CD8-positive, alpha-beta memory T cell (primary cell): ENCODE data around the gene FAM200C. TPM values are rescaled to one million over a fixed set of nuclear protein-coding genes. Genes with fewer than 3 reads are reported as not detected.

Source experiments
- CTCF ChIA-PET: fragments of 350-600 bp; sonication (Branson Sonifier 250); formaldehyde crosslinking; loops from one replicate; lab custom pipeline; 2021; ENCODE audit warnings: antibody characterized with exemption; lab: Charles Lee
- POLR2A ChIA-PET: fragments of 350-600 bp; sonication (Branson Sonifier 250); formaldehyde crosslinking; loops from one replicate; lab custom pipeline; 2021; ENCODE audit warnings: antibody characterized with exemption; lab: Charles Lee
- DNase-seq, 5 donors: peaks; one replicate each; pipeline versions ENCODE4 v3.0.0 to v3.0.0-alpha.2; 2020 to 2022; ENCODE audit warnings: mixed read lengths in 1 of 5
- H3K27ac ChIP-seq: one replicate; pipeline ENCODE4 v1.7.0; 2013; ENCODE audit warnings: low read depth, mild to moderate bottlenecking, low read length, moderate library complexity
- H3K27me3 ChIP-seq: 2 replicates; pipeline ENCODE4 v1.7.0; 2013; ENCODE audit warnings: low read length, mild to moderate bottlenecking; ENCODE audit not compliant: insufficient read depth, poor library complexity, severe bottlenecking
- H3K36me3 ChIP-seq: 2 replicates; pipeline ENCODE4 v1.7.0; 2013; ENCODE audit warnings: mild to moderate bottlenecking, low read length, moderate library complexity; ENCODE audit not compliant: insufficient read depth
- H3K4me1 ChIP-seq: 2 replicates; pipeline ENCODE4 v1.7.0; 2013; ENCODE audit warnings: mild to moderate bottlenecking, low read length, moderate library complexity; ENCODE audit not compliant: insufficient read depth
- H3K4me3 ChIP-seq: 2 replicates; pipeline ENCODE4 v1.7.0; 2013; ENCODE audit warnings: mild to moderate bottlenecking, low read length
- H3K9me3 ChIP-seq: 2 replicates; pipeline ENCODE4 v1.7.0; 2013; ENCODE audit warnings: mild to moderate bottlenecking, low read length
- H3K27ac Mint-ChIP-seq, 8 donors: one replicate each; pipeline ENCODE4 v1.8.0; 2020 to 2021; ENCODE audit warnings: mixed read lengths in 8 of 8, mild to moderate bottlenecking in 6 of 8, inconsistent platforms in 3 of 8, moderate library complexity in 3 of 8
- H3K27me3 Mint-ChIP-seq, 2 donors: one replicate each; pipeline ENCODE4 v1.8.0; 2020 to 2021; ENCODE audit warnings: mixed read lengths in 2 of 2, mild to moderate bottlenecking in 1 of 2, moderate library complexity in 1 of 2
- H3K36me3 Mint-ChIP-seq, 3 donors: one replicate each; pipeline ENCODE4 v1.8.0; 2020 to 2021; ENCODE audit warnings: mixed read lengths in 3 of 3, inconsistent platforms in 1 of 3, mild to moderate bottlenecking in 1 of 3
- H3K4me1 Mint-ChIP-seq, 3 donors: one replicate each; pipeline ENCODE4 v1.8.0; 2020 to 2021; ENCODE audit warnings: mixed read lengths in 3 of 3, inconsistent platforms in 1 of 3, mild to moderate bottlenecking in 1 of 3
- H3K4me3 Mint-ChIP-seq, 7 donors: one replicate each; pipeline ENCODE4 v1.8.0; 2020 to 2021; ENCODE audit warnings: mixed read lengths in 7 of 7, mild to moderate bottlenecking in 6 of 7, moderate library complexity in 4 of 7, inconsistent platforms in 2 of 7
- H3K9me3 Mint-ChIP-seq, 5 donors: one replicate each; pipeline ENCODE4 v1.8.0; 2020 to 2022; ENCODE audit warnings: mixed read lengths in 5 of 5, mild to moderate bottlenecking in 3 of 5, moderate library complexity in 2 of 5, inconsistent platforms in 1 of 5
- polyA plus RNA-seq: library from polyadenylated mRNA; unstranded; fragments of 300-500 nt; fragmentation: Illumina TruSeq; gene quantifications from one replicate; pipeline ENCODE4 v1.2.3, GENCODE V29; 2021
- total RNA-seq, 2 experiments: library from RNA; stranded (reverse); gene quantifications; one replicate each; pipeline ENCODE4 v1.2.3, GENCODE V29; 2021

The FAM200C gene
- total RNA-seq (1 to 10 TPM; 1.0 to 1.2 TPM), polyA plus RNA-seq (0.12 TPM)

DNA sequence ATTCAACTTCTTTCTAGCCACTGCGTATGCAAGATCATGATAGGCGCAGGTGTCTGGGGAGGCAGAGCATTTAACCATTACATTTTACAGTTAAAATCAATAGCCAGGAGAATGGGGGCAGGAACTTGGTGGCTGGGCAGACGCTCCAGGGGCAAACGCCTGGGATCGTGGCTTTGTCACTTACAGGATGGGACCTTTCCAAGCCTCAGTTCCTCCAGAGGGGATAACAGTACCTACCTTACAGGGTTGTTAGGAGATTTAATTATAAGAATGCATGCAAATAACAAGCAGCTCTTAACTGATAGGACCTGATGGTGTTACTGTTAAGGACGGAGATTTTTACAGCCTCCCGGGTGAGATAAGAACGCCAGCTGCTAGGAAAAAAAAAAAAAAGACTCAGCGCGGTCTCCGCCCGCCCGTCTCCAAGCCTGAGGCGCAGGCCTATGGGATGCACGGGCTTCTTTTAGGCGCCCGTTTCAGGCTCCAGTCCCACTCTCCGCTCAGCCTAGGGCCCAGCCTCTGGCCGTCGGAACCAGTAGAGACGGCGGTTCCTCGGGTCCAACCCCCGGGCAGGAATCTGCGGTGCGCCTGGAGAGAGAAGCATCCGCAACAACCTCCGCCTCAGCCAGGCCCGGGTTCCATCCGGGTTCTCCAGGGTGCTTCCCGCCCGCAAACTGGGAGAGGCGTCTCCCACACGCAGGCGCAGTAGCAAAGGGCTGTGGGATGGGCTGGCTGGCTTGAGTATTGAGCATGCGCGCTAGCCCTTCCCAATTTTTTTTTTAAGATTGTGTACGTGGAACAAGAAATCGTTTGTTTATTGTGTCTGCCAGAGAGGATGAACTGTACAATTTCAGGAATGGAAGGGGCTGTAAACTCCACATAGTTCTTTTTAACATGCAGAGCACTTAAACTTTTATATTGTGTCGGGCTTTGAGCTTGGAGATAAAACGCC is at the start of gene FAM200C:
FAM200C (minus strand) TSS at position 653 of the 952 bp plus-strand sequence. CDS start 4,564 bp downstream, outside the sequence.
- no peaks in the 10 kb centered on the region for H3K27me3 ChIP-seq
- peaks cover 9 to 41% (median 10%) of the 10 kb centered on the region in 3 donors for H3K36me3 Mint-ChIP-seq
- peak within 1 kb of the TSS; percentile 64 for H3K4me3 ChIP-seq
- H3K9me3 Mint-ChIP-seq = no peaks in the 10 kb centered on the region
- peaks cover 10% of the 10 kb centered on the region for H3K4me1 ChIP-seq
- peaks cover 6% of the 10 kb centered on the region for H3K36me3 ChIP-seq
- no peaks in the 10 kb centered on the region for H3K9me3 ChIP-seq
- no peaks in the 10 kb centered on the region for H3K27me3 Mint-ChIP-seq
- POLR2A ChIA-PET = no interaction called here
- peak within 1 kb of the TSS; percentile 85 to 94 (median 92) for H3K4me3 Mint-ChIP-seq
- DNase-seq = peak; percentile 51 to 71 (median 64)
- peak within 1 kb of the TSS; percentile 58 to 93 (median 78) for H3K27ac Mint-ChIP-seq
- peak within 1 kb of the TSS; percentile 34 for H3K27ac ChIP-seq
- CTCF ChIA-PET = interaction anchor here (1.2 to 1.6 kb wide), 3 partner anchors 9 to 40 kb away, joined by 3 to 4 read pairs (median 3); partner anchors contain the start of gene SLU7
- H3K4me1 Mint-ChIP-seq = peaks cover 11 to 27% (median 22%) of the 10 kb centered on the region in 3 donors

DNA sequence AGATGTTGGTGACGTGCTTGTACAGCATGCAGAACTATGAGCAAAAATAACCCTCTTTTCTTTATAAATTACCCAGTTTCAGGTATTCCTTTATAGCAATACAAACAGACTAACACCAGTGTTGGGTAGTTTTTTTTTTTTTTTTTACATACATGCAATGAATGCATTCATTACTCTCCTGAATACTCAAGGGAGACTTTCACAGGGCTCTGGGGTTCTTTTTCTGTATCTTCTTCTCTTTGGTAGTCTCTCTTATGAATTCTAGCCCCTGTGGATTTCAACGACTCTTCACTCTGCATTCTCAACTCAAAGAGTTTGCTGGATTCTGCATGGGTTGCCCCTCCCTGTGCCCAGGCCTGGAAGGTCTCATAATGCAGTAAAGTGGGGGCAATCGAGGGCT is 49.6 kb upstream of the FAM200C start:
- peaks cover 4 to 17% (median 6%) of the 10 kb centered on the region in 3 donors for H3K4me1 Mint-ChIP-seq
- peaks cover 0 to 3% of the 10 kb centered on the region in 2 donors for H3K27me3 Mint-ChIP-seq
- ChIA-PET POLR2A (interaction anchor here (0.7 kb wide), 1 partner anchor 1261 kb away, joined by 6 read pairs; no protein-coding TSS in a partner anchor), CTCF (interaction anchor here (3.3 kb wide), 1 partner anchor 11 kb away, joined by 19 read pairs; no protein-coding TSS in a partner anchor)
- Histone ChIP-seq H3K27me3 (no peaks in the 10 kb centered on the region), H3K4me1 (no peaks in the 10 kb centered on the region), H3K9me3 (no peaks in the 10 kb centered on the region), H3K36me3 (no peaks in the 10 kb centered on the region), H3K27ac (no peak overlapping the region), H3K4me3 (no peak overlapping the region)
- peak overlapping the region in 3 of 8 donors; percentile 9 to 71 (median 44) for H3K27ac Mint-ChIP-seq
- H3K9me3 Mint-ChIP-seq = no peaks in the 10 kb centered on the region
- H3K4me3 Mint-ChIP-seq = no peak overlapping the region
- no peak for DNase-seq
- peaks cover 0 to 4% (median 2%) of the 10 kb centered on the region in 3 donors for H3K36me3 Mint-ChIP-seq

DNA sequence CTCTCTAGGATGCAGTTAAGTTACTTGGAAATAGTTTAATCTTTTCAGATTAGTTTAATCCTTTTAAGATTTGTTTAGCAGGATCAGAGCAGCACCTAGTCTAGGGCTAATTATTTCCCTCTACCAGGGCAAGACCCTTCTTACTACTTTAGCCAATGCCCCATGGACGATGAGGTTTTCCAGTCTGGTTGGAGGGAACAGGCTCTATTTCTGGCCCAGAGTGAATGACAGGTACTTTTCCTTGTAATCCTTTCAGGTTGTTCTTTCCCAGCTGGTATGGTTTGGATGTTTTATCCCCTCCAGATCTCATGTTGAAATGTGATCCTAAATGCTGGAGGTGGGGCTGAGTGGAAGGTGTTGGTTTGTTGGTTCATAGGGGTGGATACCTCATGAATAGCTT is 49.0 kb upstream of the FAM200C start:
- Mint-ChIP-seq H3K27ac (no peak overlapping the region), H3K4me1 (peaks cover 4 to 17% (median 6%) of the 10 kb centered on the region in 3 donors), H3K4me3 (no peak overlapping the region), H3K9me3 (no peaks in the 10 kb centered on the region), H3K36me3 (peaks cover 0 to 4% (median 2%) of the 10 kb centered on the region in 3 donors), H3K27me3 (peaks cover 0 to 3% of the 10 kb centered on the region in 2 donors)
- Histone ChIP-seq H3K27me3 (no peaks in the 10 kb centered on the region), H3K27ac (no peak overlapping the region), H3K4me3 (no peak overlapping the region), H3K36me3 (no peaks in the 10 kb centered on the region), H3K4me1 (no peaks in the 10 kb centered on the region), H3K9me3 (no peaks in the 10 kb centered on the region)
- ChIA-PET POLR2A (interaction anchor here (0.7 kb wide), 1 partner anchor 1260 kb away, joined by 6 read pairs; no protein-coding TSS in a partner anchor), CTCF (interaction anchor here (0.7 to 3.3 kb wide), 2 partner anchors 10 to 714 kb away, joined by 3 to 19 read pairs; no protein-coding TSS in a partner anchor)
- no peak for DNase-seq

DNA sequence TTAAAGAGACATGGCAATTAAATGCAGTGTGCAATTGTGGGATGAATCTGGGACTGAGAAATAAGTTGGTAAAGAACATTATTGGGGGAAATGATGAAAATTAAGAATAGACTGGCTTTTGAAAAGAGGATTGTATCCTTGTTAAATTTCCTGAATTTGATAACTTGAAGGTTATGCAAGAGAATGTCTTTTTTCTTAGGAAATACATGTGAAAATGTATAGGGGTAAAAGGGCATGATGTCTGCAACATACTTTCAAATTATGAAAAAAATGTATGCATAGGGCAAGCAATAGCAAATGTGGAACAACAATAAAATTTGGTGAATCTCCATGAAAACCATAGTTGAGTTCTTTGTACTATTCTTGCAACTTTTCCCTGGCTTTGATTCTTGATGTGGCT is 45.9 kb upstream of the FAM200C start:
- H3K27me3 ChIP-seq = no peaks in the 10 kb centered on the region
- Mint-ChIP-seq H3K27ac (no peak overlapping the region), H3K9me3 (no peaks in the 10 kb centered on the region), H3K4me3 (no peak overlapping the region), H3K4me1 (peaks cover 13 to 25% (median 17%) of the 10 kb centered on the region in 3 donors), H3K27me3 (peaks cover 0 to 3% of the 10 kb centered on the region in 2 donors), H3K36me3 (peaks cover 0 to 4% (median 0%) of the 10 kb centered on the region in 3 donors)
- H3K4me3 ChIP-seq = no peak overlapping the region
- no peak for DNase-seq
- ChIA-PET CTCF (no interaction called here), POLR2A (no interaction called here)
- H3K36me3 ChIP-seq = no peaks in the 10 kb centered on the region
- H3K27ac ChIP-seq = no peak overlapping the region
- H3K4me1 ChIP-seq = no peaks in the 10 kb centered on the region
- no peaks in the 10 kb centered on the region for H3K9me3 ChIP-seq

DNA sequence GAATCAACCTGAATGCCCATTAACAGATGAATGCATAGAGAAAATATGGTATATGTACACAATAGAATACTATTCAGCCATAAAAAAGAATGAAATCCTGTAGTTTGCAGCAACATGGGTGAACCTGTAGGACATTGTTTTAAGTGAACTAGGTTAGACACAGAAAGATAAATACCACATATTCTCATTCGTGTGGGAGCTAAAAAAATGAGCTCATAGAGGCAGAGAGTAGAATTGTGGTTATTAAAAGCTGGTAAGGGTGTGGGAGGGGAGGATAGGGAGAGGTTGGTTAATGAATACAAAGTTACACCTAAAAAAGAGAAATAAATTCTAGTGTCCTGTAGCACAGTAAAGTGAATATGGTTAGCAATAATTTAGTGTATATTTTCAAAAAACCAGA is 45.3 kb upstream of the FAM200C start:
- H3K9me3 Mint-ChIP-seq = no peaks in the 10 kb centered on the region
- H3K27me3 Mint-ChIP-seq = peaks cover 0 to 3% of the 10 kb centered on the region in 2 donors
- ChIA-PET CTCF (no interaction called here), POLR2A (no interaction called here)
- no peaks in the 10 kb centered on the region for H3K9me3 ChIP-seq
- H3K4me3 Mint-ChIP-seq = no peak overlapping the region
- H3K4me3 ChIP-seq = no peak overlapping the region
- peaks cover 11 to 19% (median 13%) of the 10 kb centered on the region in 3 donors for H3K4me1 Mint-ChIP-seq
- peaks cover 0 to 4% (median 0%) of the 10 kb centered on the region in 3 donors for H3K36me3 Mint-ChIP-seq
- no peak overlapping the region for H3K27ac Mint-ChIP-seq
- DNase-seq = no peak
- no peaks in the 10 kb centered on the region for H3K36me3 ChIP-seq
- no peak overlapping the region for H3K27ac ChIP-seq
- H3K27me3 ChIP-seq = no peaks in the 10 kb centered on the region
- H3K4me1 ChIP-seq = no peaks in the 10 kb centered on the region

DNA sequence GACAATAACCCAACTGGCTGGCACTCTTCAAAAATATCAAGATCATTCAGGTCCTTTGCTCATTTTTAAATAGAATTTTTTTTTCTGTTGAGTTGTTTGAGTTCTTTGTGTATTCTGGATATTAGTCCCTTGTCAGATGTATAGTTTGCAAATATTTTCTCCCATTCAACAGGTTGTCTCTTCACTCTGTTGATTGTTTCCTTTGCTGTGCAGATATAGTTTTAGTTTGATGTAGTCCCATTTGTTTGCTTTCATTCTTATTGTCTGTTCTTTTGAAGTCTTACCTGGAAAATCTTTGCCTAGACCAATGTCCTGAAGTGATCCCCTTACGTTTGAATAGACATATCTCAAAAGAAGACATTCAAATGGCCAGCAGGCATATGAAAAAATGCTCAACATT is 44.6 kb upstream of the FAM200C start:
- DNase-seq = no peak
- Mint-ChIP-seq H3K9me3 (no peaks in the 10 kb centered on the region), H3K27me3 (no peaks in the 10 kb centered on the region), H3K27ac (no peak overlapping the region), H3K4me3 (no peak overlapping the region), H3K36me3 (no peaks in the 10 kb centered on the region), H3K4me1 (peaks cover 10 to 15% (median 13%) of the 10 kb centered on the region in 3 donors)
- no peaks in the 10 kb centered on the region for H3K9me3 ChIP-seq
- CTCF ChIA-PET = no interaction called here
- H3K36me3 ChIP-seq = no peaks in the 10 kb centered on the region
- H3K27ac ChIP-seq = no peak overlapping the region
- H3K4me1 ChIP-seq = no peaks in the 10 kb centered on the region
- no peaks in the 10 kb centered on the region for H3K27me3 ChIP-seq
- no peak overlapping the region for H3K4me3 ChIP-seq
- POLR2A ChIA-PET = no interaction called here

DNA sequence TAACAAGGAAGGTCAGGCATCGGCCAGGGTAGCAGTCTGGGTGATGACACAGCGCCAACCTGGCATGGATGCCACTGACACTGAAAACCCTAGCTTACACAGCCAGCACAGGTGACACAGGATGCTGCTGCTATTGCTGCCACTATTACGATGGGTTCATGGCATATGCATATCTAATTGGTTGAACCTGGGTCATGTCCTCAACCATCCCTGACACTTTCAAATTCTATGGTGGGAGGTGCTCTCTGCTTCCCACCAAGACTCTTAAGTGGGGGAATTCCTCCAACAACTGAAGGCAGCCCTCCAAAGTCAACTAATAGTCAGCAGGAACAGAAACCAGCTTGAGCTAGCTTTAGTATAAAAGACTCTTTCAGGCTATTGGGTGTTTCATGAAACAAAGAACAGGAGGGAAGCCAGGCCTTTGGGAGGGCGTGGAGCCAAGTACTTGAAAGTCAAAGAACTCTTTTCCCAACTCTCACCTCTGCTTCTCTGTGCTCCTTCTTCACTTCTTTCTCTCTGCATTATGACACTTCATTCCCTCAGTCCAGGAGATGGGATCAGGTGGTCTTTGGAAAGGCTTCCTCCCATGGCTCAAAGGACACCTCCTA is 43.1 kb upstream of the FAM200C start:
- Mint-ChIP-seq H3K27ac (peak overlapping the region in 2 of 8 donors; percentile 37 to 44), H3K9me3 (no peaks in the 10 kb centered on the region), H3K4me3 (no peak overlapping the region), H3K36me3 (peaks cover 0 to 4% (median 0%) of the 10 kb centered on the region in 3 donors), H3K27me3 (no peaks in the 10 kb centered on the region), H3K4me1 (peaks cover 12 to 20% (median 19%) of the 10 kb centered on the region in 3 donors)
- H3K4me3 ChIP-seq = no peak overlapping the region
- no peak overlapping the region for H3K27ac ChIP-seq
- DNase-seq = no peak
- no peaks in the 10 kb centered on the region for H3K27me3 ChIP-seq
- H3K36me3 ChIP-seq = no peaks in the 10 kb centered on the region
- CTCF ChIA-PET = interaction anchor here (2.0 to 4.8 kb wide), 2 partner anchors 18 to 25 kb away, joined by 7 to 64 read pairs; no protein-coding TSS in a partner anchor
- no peaks in the 10 kb centered on the region for H3K9me3 ChIP-seq
- POLR2A ChIA-PET = no interaction called here
- no peaks in the 10 kb centered on the region for H3K4me1 ChIP-seq
